Astrocyte of the spinal cord (primary cell): ENCODE data around the gene MXRA8.

Experiments
- DNase-seq: peaks from one replicate; pipeline ENCODE4 v3.0.0; 2011; ENCODE audit warnings: low read depth, low spot score
- H3K4me3 ChIP-seq: 2 replicates; pipeline ENCODE4 v1.5.1; 2011; ENCODE audit warnings: low read depth, mild to moderate bottlenecking, low read length, moderate library complexity
- in situ Hi-C: cut with HindIII; loops from 2 replicates; pipeline ENCODE4 v1.10.0; 2017; ENCODE audit warnings: low sequenced_read_pairs
- TF ChIP-seq, protein P1 (sequence below): IDR thresholded peaks from 2 replicates; pipeline ENCODE4 v1.5.1; 2012; ENCODE audit warnings: low read depth, mild to moderate bottlenecking, low read length, inconsistent platforms

Gene MXRA8

GRCh38 chr1:1343811-1344421, 14.4 kb downstream of the MXRA8 start:
- in situ Hi-C loops: no loop called here
- no peak overlapping the region for H3K4me3 ChIP-seq
- no peak for DNase-seq
- TF ChIP-seq, protein P1, sequence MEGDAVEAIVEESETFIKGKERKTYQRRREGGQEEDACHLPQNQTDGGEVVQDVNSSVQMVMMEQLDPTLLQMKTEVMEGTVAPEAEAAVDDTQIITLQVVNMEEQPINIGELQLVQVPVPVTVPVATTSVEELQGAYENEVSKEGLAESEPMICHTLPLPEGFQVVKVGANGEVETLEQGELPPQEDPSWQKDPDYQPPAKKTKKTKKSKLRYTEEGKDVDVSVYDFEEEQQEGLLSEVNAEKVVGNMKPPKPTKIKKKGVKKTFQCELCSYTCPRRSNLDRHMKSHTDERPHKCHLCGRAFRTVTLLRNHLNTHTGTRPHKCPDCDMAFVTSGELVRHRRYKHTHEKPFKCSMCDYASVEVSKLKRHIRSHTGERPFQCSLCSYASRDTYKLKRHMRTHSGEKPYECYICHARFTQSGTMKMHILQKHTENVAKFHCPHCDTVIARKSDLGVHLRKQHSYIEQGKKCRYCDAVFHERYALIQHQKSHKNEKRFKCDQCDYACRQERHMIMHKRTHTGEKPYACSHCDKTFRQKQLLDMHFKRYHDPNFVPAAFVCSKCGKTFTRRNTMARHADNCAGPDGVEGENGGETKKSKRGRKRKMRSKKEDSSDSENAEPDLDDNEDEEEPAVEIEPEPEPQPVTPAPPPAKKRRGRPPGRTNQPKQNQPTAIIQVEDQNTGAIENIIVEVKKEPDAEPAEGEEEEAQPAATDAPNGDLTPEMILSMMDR: no peak

DNA sequence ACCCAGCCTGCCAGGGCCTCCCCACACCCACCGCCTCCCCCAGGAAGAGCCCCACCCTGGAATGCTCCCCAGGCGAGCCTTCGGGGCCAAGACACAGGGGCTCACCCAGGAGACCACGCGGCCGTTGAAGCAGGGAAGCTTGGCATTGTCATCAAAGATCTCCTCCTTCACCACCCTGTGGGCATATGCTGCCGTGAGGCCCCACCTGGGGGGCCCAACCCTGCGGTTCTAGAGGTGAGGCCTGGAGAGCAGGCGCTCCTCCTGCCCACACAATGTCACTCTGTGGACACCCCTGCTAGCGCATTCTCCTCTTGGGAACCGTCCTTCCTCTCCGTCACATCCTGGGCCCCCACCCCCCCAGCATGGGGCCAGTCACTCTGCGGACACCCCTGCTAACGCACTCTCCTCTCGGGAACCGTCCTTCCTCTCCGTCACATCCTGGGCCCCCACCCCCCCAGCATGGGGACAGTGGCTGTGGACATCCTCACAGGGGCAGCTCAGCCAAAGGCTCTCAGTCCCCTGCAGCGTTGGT, 15.7 kb downstream of the MXRA8 start:
- no peak overlapping the region for H3K4me3 ChIP-seq
- TF ChIP-seq, protein P1: no peak
- in situ Hi-C loops: no loop called here
- DNase-seq: no peak

DNA sequence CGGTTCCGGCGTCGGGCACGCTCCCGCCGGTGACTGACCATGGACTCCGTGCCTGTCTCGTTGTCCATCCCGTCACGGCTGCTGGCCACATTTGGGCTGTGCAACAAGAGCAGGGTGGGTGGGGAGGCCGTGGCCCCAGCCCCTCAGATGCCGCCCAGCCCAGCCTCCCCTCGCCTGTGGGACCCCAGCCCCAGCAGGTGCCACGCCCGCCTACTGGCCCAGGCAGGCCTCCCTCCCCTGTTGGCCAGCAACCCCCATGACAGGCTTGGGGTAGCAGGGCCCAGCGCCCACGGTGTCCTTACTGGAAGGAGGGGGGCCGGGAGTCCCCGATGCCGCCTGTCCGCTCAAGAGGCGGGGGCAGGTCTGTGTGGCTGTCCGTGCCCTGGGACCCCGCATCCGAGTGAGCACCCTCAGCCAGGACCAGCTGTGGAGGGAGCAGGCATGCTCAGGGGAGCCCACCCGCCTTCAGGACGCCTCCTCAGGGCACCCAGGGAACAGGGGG, 16.2 kb downstream of the MXRA8 start:
- TF ChIP-seq, protein P1: no peak
- in situ Hi-C loops: no loop called here
- no peak for DNase-seq
- no peak overlapping the region for H3K4me3 ChIP-seq

GRCh38 chr1:1341549-1342021, 16.8 kb downstream of the MXRA8 start:
- TF ChIP-seq, protein P1: no peak
- no peak for DNase-seq
- in situ Hi-C loops: no loop called here
- no peak overlapping the region for H3K4me3 ChIP-seq

DNA sequence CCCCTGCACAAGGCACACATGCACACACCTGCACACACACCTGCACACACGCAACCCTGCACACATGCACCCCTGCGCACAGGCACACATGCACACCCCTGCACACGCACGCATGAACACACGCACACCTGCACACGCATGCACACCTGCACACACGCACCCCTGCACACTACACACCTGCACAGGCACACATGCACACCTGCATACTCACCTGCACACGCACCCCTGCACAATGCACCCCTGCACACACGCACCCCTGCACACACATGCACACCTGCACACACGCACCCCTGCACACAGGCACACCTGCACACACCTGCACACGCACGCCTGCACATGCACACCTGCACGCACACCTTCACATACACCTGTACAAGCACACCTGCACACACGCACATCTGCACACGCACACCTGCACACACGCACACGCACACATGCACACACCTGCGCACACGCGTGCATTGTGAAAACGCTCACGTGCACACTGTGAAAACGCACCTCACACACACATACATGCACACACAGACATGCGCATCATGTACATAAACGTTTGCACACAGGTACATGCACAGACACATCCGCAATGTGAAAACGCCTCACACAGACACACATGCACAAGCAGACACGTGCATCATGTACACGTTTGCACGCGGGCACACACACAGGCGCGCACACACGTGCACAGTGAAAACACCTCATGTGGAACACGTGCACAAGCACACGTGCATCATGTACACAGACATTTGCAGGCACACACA, 17.4 kb downstream of the MXRA8 start:
- H3K4me3 ChIP-seq: no peak overlapping the region
- in situ Hi-C loops: no loop called here
- DNase-seq: no peak
- TF ChIP-seq, protein P1: no peak

- TF ChIP-seq, protein P1: no peak
- no peak overlapping the region for H3K4me3 ChIP-seq
These were observed 18.2 kb downstream of the MXRA8 start for GRCh38 chr1:1340185-1340584.

More at GRCh38 chr1:1340185-1340584, 18.2 kb downstream of the MXRA8 start:
- in situ Hi-C loops: no loop called here
- DNase-seq: no peak
